Ishikawa (cell line): Measurements from ENCODE around the gene MCM8.

Source experiments
- CEBPB ChIP-seq: IDR thresholded peaks from 2 replicates; pipeline ENCODE4 v1.6.1; 2012
- CREB1 ChIP-seq: IDR thresholded peaks from 2 replicates; pipeline ENCODE4 v1.6.1; 2012; ENCODE audit warnings: low read depth
- EGR1 ChIP-seq: IDR thresholded peaks from 2 replicates; pipeline ENCODE4 v1.6.1; 2012
- EP300 ChIP-seq: IDR thresholded peaks from 2 replicates; pipeline ENCODE4 v1.6.1; 2012; ENCODE audit warnings: borderline replicate concordance
- FOXM1 ChIP-seq: IDR thresholded peaks from 2 replicates; pipeline ENCODE4 v1.6.1; 2012; ENCODE audit warnings: low read depth, borderline replicate concordance
- NFIC ChIP-seq: IDR thresholded peaks from 2 replicates; pipeline ENCODE4 v1.6.1; 2012
- RAD21 ChIP-seq: IDR thresholded peaks from 2 replicates; pipeline ENCODE4 v1.6.1; 2012; ENCODE audit warnings: low read depth
- TAF1 ChIP-seq: IDR thresholded peaks from 2 replicates; pipeline ENCODE4 v1.6.1; 2012; ENCODE audit warnings: low read depth, mild to moderate bottlenecking
- TCF12 ChIP-seq: IDR thresholded peaks from 2 replicates; pipeline ENCODE4 v1.6.1; 2012; ENCODE audit warnings: low read depth
- TEAD4 ChIP-seq: IDR thresholded peaks from 2 replicates; pipeline ENCODE4 v1.6.1; 2012
- YY1 ChIP-seq: IDR thresholded peaks from 2 replicates; pipeline ENCODE4 v1.6.1; 2012; ENCODE audit warnings: low read depth
- ZBTB7A ChIP-seq: IDR thresholded peaks from 2 replicates; pipeline ENCODE4 v1.6.1; 2012; ENCODE audit warnings: low read depth
- TF ChIP-seq, protein P1 (sequence below): IDR thresholded peaks from 2 replicates; pipeline ENCODE4 v1.6.1; 2012
- TF ChIP-seq, protein P2 (sequence below): IDR thresholded peaks from 2 replicates; pipeline ENCODE4 v1.6.1; 2012; ENCODE audit warnings: low read depth, mild to moderate bottlenecking
- TF ChIP-seq, protein P3 (sequence below): IDR thresholded peaks from 2 replicates; pipeline ENCODE4 v1.6.1; 2012

Gene MCM8

DNA sequence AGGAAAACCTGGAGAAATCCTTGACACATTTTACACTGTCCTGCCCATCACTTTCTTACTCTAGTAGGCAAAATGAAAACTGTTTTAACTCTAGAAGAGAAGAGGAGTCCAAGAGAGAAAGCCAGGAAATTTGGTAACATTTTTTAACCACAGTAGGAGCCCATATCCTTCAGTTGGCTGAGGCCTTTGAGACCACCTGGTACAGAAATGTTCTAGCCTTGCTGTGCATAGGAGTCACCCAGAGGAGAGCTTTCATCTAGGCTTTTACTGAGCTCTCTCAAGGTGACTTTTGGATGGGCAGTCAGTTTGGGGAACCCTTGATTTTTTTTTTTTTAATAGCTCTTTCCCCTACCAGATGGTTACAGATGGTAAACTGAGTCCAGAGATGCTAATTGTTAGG, 78.4 kb downstream of the MCM8 start:
- TF ChIP-seq ZBTB7A: no peak
- TF ChIP-seq, protein P1, sequence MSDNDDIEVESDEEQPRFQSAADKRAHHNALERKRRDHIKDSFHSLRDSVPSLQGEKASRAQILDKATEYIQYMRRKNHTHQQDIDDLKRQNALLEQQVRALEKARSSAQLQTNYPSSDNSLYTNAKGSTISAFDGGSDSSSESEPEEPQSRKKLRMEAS: no peak

DNA sequence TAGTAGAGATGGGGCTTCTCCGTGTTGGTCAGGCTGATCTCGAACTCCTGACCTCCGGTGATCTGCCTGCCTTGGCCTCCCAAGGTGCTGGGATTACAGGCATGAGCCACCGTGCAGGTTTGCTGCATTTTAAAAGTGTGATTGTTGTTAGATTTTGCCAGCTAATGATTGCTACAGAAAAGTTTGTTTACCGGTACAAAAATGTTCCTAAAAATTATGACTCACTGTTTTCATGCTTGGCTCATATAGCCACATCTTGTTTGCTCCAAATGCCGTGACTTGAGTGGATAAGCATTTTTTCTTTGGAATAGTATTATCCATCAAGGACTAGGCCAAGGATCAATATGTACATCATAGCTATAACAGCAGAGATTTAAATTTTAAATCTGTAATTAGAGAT, 79.1 kb downstream of the MCM8 start:
- no peak for TF ChIP-seq RAD21
- TF ChIP-seq EP300: no peak
- TF ChIP-seq, protein P1: no peak
- no peak for TF ChIP-seq TEAD4
- TF ChIP-seq CEBPB: no peak
- TF ChIP-seq ZBTB7A: no peak
- TF ChIP-seq, protein P2, sequence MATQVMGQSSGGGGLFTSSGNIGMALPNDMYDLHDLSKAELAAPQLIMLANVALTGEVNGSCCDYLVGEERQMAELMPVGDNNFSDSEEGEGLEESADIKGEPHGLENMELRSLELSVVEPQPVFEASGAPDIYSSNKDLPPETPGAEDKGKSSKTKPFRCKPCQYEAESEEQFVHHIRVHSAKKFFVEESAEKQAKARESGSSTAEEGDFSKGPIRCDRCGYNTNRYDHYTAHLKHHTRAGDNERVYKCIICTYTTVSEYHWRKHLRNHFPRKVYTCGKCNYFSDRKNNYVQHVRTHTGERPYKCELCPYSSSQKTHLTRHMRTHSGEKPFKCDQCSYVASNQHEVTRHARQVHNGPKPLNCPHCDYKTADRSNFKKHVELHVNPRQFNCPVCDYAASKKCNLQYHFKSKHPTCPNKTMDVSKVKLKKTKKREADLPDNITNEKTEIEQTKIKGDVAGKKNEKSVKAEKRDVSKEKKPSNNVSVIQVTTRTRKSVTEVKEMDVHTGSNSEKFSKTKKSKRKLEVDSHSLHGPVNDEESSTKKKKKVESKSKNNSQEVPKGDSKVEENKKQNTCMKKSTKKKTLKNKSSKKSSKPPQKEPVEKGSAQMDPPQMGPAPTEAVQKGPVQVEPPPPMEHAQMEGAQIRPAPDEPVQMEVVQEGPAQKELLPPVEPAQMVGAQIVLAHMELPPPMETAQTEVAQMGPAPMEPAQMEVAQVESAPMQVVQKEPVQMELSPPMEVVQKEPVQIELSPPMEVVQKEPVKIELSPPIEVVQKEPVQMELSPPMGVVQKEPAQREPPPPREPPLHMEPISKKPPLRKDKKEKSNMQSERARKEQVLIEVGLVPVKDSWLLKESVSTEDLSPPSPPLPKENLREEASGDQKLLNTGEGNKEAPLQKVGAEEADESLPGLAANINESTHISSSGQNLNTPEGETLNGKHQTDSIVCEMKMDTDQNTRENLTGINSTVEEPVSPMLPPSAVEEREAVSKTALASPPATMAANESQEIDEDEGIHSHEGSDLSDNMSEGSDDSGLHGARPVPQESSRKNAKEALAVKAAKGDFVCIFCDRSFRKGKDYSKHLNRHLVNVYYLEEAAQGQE: no peak
- TF ChIP-seq YY1: no peak
- TF ChIP-seq NFIC: no peak
- TF ChIP-seq TCF12: no peak
- no peak for TF ChIP-seq TAF1

DNA sequence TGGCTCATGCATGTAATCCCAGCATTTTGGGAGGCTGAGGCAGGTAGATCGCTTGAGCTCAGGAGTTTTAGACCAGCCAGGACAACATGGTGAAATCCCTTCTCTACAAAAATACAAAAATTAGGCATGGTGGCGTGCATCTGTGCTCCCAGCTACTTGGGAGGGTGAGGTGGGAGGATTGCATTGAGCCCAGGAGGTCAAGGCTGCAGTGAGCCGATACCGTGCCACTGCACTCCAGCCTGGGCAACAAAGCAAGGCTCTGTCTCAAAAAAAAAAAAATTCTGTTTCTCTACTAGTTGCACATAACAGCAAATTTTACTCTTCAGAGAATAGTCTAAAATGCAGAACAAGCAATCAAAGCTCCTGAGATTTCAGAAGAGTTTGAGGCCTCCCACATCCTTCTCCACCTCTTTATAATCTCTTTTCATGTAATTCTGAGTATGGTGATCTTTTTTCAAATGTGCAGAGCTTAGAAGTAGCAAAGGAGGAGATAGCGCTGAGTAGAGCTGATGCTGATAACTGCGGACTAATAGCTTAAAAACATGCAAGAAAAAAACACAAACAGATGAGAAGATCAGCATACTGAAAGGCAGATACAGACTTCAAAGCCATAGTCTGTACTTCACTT, 80.1 kb downstream of the MCM8 start:
- TF ChIP-seq CEBPB (no peak), TEAD4 (no peak), TAF1 (no peak), EP300 (no peak), EGR1 (no peak), YY1 (no peak), ZBTB7A (no peak), NFIC (no peak), TCF12 (no peak), CREB1 (no peak), RAD21 (no peak), FOXM1 (no peak)
- TF ChIP-seq, protein P1: no peak
- TF ChIP-seq, protein P2: no peak
- TF ChIP-seq, protein P3, sequence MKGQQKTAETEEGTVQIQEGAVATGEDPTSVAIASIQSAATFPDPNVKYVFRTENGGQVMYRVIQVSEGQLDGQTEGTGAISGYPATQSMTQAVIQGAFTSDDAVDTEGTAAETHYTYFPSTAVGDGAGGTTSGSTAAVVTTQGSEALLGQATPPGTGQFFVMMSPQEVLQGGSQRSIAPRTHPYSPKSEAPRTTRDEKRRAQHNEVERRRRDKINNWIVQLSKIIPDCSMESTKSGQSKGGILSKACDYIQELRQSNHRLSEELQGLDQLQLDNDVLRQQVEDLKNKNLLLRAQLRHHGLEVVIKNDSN: no peak

DNA sequence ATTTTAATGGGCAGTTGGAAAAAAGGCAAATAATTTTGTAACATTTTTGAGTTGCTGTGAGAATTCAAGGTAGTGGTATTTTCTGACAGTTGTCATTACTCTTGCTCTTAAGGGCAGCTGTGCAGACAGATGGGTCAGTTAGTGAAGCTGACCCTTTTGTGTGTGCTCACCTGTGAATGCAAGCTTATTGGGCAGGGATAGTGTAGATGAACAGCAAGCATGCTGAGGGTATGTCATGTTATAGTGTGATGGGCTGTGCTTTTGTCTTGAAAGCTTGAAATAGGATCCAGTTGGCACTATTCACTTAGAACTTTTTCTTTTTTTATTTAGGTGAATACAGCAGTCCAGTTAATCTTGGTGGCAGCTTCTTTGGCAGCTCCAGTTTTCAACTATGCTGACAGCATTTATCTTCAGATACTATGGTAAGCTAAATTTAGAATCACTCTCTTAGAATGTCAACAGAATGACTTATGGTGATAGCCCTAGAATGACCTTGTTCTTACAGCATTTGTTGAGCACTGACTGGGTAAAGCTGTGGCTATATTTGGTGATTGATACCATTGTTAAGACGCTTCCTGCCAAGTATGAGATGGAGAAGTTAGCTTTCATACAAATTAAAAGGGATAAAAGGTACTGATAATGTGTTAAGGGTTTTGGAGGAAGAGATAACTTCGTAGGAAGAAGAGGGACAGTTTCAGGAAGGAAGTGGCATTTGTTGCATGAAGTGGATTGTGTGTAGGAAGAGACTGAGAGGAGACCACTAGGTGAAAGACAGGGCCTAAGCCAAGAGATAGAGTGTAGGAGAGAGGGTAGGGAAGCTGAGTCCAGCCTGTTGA, 83.9 kb downstream of the MCM8 start:
- TF ChIP-seq, protein P2: no peak
- TF ChIP-seq ZBTB7A (no peak), NFIC (no peak), TEAD4 (no peak), TCF12 (no peak), RAD21 (no peak), EP300 (no peak), EGR1 (no peak), FOXM1 (no peak), CREB1 (no peak), CEBPB (no peak), TAF1 (no peak), YY1 (no peak)
- TF ChIP-seq, protein P3: no peak
- TF ChIP-seq, protein P1: no peak
